Stimulated activated CD4-positive, alpha-beta T cell treated with anti-CD3 and anti-CD28 coated beads, Interleukin-12 subunit alpha, Interleukin-12 subunit beta, amount 100 ng/mL, for 24 hours (primary cell): ENCODE measurements around the gene HAO2.

Source experiments
- DNase-seq, 2 experiments: peaks; one replicate each; pipeline ENCODE4 v3.0.0-alpha.2; 2020; ENCODE audit warnings: low read depth in 2 of 2

The HAO2 gene

GRCh38 chr1:119438761-119439160 lies 70.2 kb downstream of the HAO2 start:
- DNase-seq = no peak

DNA sequence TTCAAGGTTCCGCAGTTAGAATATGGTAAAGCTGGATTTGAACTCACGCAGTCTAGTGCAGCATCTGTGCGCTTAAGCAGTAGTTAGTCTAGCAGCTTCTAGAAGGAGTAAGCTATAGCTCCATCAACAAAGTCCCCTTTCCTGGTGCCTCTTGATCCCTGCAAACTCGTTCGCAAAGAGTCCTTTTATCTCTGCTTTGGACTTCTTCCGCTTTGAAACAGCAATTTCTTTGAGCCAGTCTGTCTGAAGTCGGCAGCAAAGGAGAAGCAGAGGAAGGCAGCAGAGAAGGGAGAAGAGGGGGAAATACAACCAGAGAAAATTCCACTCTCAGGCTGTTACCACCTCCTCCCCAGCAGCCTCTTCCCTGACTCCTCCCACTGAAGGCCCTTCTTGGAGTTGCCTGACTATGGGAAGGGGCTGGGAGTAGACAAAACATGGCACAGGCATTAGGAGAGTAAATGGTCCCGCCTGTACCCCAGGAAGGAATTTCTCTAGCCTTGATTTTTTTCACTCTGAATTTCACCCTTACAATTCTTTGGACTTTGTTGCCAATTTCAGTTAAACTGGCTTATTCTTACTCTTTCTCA lies 72.2 kb downstream of the HAO2 start:
- DNase-seq = no peak

DNA sequence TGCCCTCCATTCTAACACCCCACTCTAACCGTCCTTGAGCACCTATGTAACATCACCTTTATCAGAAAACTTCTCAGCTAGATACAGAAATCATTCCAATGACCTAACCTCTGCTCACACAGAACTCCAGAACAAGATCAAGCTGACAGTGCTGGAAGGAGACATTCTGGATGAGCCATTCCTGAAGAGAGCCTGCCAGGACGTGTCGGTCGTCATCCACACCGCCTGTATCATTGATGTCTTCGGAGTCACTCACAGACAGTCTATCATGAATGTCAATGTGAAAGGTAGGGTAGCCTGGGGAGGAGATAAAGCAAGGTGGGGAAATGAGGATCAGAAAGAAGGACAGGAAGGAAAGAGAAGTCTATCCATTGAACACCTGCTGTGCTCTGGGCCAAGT lies 74.2 kb downstream of the HAO2 start:
- DNase-seq = no peak
